GM23338 (cell line): ENCODE data around the gene SLX4. TPM values are rescaled to one million over a fixed set of nuclear protein-coding genes. Genes with fewer than 3 reads are reported as not detected.

Experiments
- ATAC-seq: fragments of 200-7000 bp; cut with Tn5 transposase; 3 replicates; pipeline ENCODE4 v1.9.1; 2020
- DNase-seq: peaks from one replicate; pipeline ENCODE4 v3.0.0-alpha.2; 2015; ENCODE audit warnings: low spot score
- H2AFZ ChIP-seq: fragments of 200-600 bp; sonication (generic); 2 replicates; pipeline ENCODE4 v1.8.0; 2016; ENCODE audit warnings: antibody characterized with exemption, mild to moderate bottlenecking, moderate library complexity
- H3F3A ChIP-seq: fragments of 200-600 bp; sonication (generic); replicated peaks from 2 replicates; pipeline ENCODE4 v1.8.0; 2017; ENCODE audit warnings: antibody characterized with exemption, mixed run types, low read depth
- H3K27ac ChIP-seq: fragments of 200-600 bp; sonication (generic); 2 replicates; pipeline ENCODE4 v1.6.1; 2016; ENCODE audit warnings: low read depth
- H3K27me3 ChIP-seq: fragments of 200-600 bp; sonication (generic); 2 replicates; pipeline ENCODE4 v1.8.0; 2016; ENCODE audit warnings: mild to moderate bottlenecking, mixed run types, moderate library complexity; ENCODE audit not compliant: insufficient read depth
- H3K36me3 ChIP-seq: fragments of 200-600 bp; sonication (generic); 2 replicates; pipeline ENCODE4 v1.8.0; 2016; ENCODE audit warnings: mild to moderate bottlenecking; ENCODE audit not compliant: insufficient read depth
- H3K4me1 ChIP-seq: fragments of 200-600 bp; sonication (generic); 2 replicates; pipeline ENCODE4 v1.8.0; 2016; ENCODE audit warnings: mild to moderate bottlenecking, moderate library complexity; ENCODE audit not compliant: insufficient read depth
- H3K4me2 ChIP-seq: fragments of 200-600 bp; sonication (generic); 2 replicates; pipeline ENCODE4 v1.7.1; 2017; ENCODE audit warnings: mixed run types
- H3K4me3 ChIP-seq: fragments of 200-600 bp; sonication (generic); 2 replicates; pipeline ENCODE4 v1.6.1; 2016; ENCODE audit warnings: mixed run types
- H3K79me2 ChIP-seq: fragments of 200-600 bp; sonication (generic); replicated peaks from 2 replicates; pipeline ENCODE4 v1.8.0; 2017; ENCODE audit warnings: mild to moderate bottlenecking; ENCODE audit not compliant: insufficient read depth
- H3K9me2 ChIP-seq: fragments of 200-600 bp; sonication (generic); 2 replicates; pipeline ENCODE4 v1.8.0; 2017; ENCODE audit not compliant: insufficient read depth
- H4K20me1 ChIP-seq: fragments of 200-600 bp; sonication (generic); replicated peaks from 2 replicates; pipeline ENCODE4 v1.8.0; 2017; ENCODE audit warnings: mild to moderate bottlenecking; ENCODE audit not compliant: insufficient read depth
- H3K27ac Mint-ChIP-seq: 2 replicates; pipeline ENCODE4 v1.8.0; 2020; ENCODE audit warnings: inconsistent platforms, mild to moderate bottlenecking, moderate library complexity, mixed read lengths
- H3K27me3 Mint-ChIP-seq: 3 replicates; pipeline ENCODE4 v1.8.0; 2022; ENCODE audit warnings: low read depth, mild to moderate bottlenecking, moderate library complexity, mixed read lengths, inconsistent platforms; ENCODE audit not compliant: insufficient read depth, poor library complexity
- H3K36me3 Mint-ChIP-seq: 3 replicates; pipeline ENCODE4 v1.8.0; 2021; ENCODE audit warnings: low read depth, mild to moderate bottlenecking, inconsistent platforms, moderate library complexity, mixed read lengths
- H3K4me1 Mint-ChIP-seq: 3 replicates; pipeline ENCODE4 v1.8.0; 2020; ENCODE audit warnings: mild to moderate bottlenecking, inconsistent platforms, mixed read lengths
- H3K4me3 Mint-ChIP-seq: 3 replicates; pipeline ENCODE4 v1.8.0; 2021; ENCODE audit warnings: moderate library complexity, mild to moderate bottlenecking, inconsistent platforms, mixed read lengths
- H3K9me3 Mint-ChIP-seq: 3 replicates; pipeline ENCODE4 v1.8.0; 2020; ENCODE audit warnings: moderate library complexity, mild to moderate bottlenecking, inconsistent platforms, mixed read lengths
- CREB1 ChIP-seq: fragments of 250-450 bp; sonication (Bioruptor Pico); IDR thresholded peaks from 2 replicates; pipeline ENCODE4 v1.5.0; 2020; ENCODE audit warnings: low read depth, mild to moderate bottlenecking, moderate library complexity
- EZH2 ChIP-seq: fragments of 200-600 bp; sonication (generic); IDR thresholded peaks from one replicate; pipeline ENCODE4 v1.8.0; 2017; ENCODE audit warnings: antibody characterized with exemption, mild to moderate bottlenecking, low read depth; ENCODE audit not compliant: unreplicated experiment
- EZH2phosphoT487 ChIP-seq: fragments of 200-600 bp; sonication (generic); IDR thresholded peaks from one replicate; pipeline ENCODE4 v1.8.1; 2018; ENCODE audit warnings: antibody characterized with exemption; ENCODE audit not compliant: unreplicated experiment
- JUNB ChIP-seq: IDR thresholded peaks from one replicate; pipeline ENCODE4 v1.6.1; 2016; ENCODE audit warnings: antibody characterized with exemption; ENCODE audit not compliant: unreplicated experiment
- NANOG ChIP-seq: IDR thresholded peaks from 2 replicates; pipeline ENCODE4 v1.6.1; 2016; ENCODE audit warnings: antibody characterized with exemption, borderline replicate concordance
- POLR2AphosphoS5 ChIP-seq: IDR thresholded peaks from 2 replicates; pipeline ENCODE4 v1.6.1; 2016; ENCODE audit warnings: antibody characterized with exemption, low read depth
- STAT1 ChIP-seq: IDR thresholded peaks from one replicate; pipeline ENCODE4 v1.6.1; 2016; ENCODE audit warnings: antibody characterized with exemption; ENCODE audit not compliant: unreplicated experiment
- ZNF114 ChIP-seq: fragments of 250-450 bp; sonication (Bioruptor Pico); IDR thresholded peaks from 2 replicates; pipeline ENCODE4 v1.5.0; 2020; ENCODE audit warnings: mild to moderate bottlenecking, moderate library complexity
- ZNF331 ChIP-seq: fragments of 250-450 bp; sonication (Bioruptor Pico); IDR thresholded peaks from 2 replicates; pipeline ENCODE4 v1.5.0; 2020; ENCODE audit warnings: low read depth, mild to moderate bottlenecking, moderate library complexity
- polyA plus RNA-seq: library from polyadenylated mRNA; unstranded; fragments of >200 nt; fragmentation: Nextera tagmentation; extraction: Ambion mirVana; gene quantifications from 2 replicates; pipeline ENCODE4 v1.2.1, GENCODE V29; 2016
- total RNA-seq: library from RNA; depleted of rRNA; stranded (reverse); fragments of >200 nt; shearing (Covaris generic); gene quantifications from 2 replicates; pipeline ENCODE4 v1.2.3, GENCODE V29; 2014
- TF ChIP-seq, protein P1 (sequence below): IDR thresholded peaks from one replicate; pipeline ENCODE4 v1.6.1; 2018; ENCODE audit warnings: antibody characterized with exemption; ENCODE audit not compliant: unreplicated experiment
- TF ChIP-seq, protein P2 (sequence below): fragments of 250-450 bp; sonication (Bioruptor Pico); IDR thresholded peaks from 2 replicates; pipeline ENCODE4 v1.5.0; 2020; ENCODE audit warnings: mild to moderate bottlenecking, moderate library complexity
- TF ChIP-seq, protein P3 (sequence below): IDR thresholded peaks from 2 replicates; pipeline ENCODE4 v1.6.1; 2016; ENCODE audit warnings: antibody characterized with exemption
- TF ChIP-seq, protein P4 (sequence below), 2 experiments: fragments of 200-600 bp in 1 of 2; sonication (generic) in 1 of 2; conservative IDR thresholded peaks; 2 replicates each; pipeline versions ENCODE4 v1.5.1 to v1.6.1; 2016 to 2017; ENCODE audit warnings: antibody characterized with exemption in 2 of 2, low read depth in 2 of 2, mild to moderate bottlenecking in 2 of 2, moderate library complexity in 1 of 2

SLX4 gene
- total and polyA plus RNA-seq, 2 experiments from 2014 or later = 3.0 to 15.2 TPM

DNA sequence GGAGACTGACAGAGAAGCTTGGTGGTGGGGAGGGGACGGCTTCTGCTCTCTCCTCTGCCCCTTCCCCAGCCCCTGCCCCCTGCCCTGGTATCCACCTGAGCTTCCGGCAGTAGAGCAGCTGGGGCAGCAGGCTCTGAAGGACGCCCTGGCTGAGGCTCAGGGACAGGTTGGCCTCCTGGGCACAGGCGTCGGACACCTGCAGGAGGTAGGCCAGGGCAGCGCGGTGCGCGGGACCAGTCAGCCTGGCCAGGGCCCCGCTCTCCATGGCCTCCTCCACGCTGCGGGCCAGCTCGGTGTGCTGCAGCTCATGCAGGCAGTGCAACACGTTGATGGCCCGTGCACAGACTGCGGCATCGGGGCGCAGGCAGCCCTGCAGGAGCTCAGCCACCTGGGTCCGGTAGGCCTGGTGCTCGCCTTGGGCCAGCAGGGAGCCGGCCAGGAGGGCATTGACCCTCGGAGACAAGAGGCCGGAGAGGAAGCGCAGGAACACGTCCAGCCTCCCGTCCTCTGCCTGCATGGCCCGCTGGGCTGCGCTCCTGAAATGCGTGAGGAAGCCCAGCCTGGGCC is 48.4 kb downstream of the SLX4 start:
- H3K9me3 Mint-ChIP-seq = no peaks in the 10 kb centered on the region
- no peak for TF ChIP-seq EZH2phosphoT487
- TF ChIP-seq, protein P1, sequence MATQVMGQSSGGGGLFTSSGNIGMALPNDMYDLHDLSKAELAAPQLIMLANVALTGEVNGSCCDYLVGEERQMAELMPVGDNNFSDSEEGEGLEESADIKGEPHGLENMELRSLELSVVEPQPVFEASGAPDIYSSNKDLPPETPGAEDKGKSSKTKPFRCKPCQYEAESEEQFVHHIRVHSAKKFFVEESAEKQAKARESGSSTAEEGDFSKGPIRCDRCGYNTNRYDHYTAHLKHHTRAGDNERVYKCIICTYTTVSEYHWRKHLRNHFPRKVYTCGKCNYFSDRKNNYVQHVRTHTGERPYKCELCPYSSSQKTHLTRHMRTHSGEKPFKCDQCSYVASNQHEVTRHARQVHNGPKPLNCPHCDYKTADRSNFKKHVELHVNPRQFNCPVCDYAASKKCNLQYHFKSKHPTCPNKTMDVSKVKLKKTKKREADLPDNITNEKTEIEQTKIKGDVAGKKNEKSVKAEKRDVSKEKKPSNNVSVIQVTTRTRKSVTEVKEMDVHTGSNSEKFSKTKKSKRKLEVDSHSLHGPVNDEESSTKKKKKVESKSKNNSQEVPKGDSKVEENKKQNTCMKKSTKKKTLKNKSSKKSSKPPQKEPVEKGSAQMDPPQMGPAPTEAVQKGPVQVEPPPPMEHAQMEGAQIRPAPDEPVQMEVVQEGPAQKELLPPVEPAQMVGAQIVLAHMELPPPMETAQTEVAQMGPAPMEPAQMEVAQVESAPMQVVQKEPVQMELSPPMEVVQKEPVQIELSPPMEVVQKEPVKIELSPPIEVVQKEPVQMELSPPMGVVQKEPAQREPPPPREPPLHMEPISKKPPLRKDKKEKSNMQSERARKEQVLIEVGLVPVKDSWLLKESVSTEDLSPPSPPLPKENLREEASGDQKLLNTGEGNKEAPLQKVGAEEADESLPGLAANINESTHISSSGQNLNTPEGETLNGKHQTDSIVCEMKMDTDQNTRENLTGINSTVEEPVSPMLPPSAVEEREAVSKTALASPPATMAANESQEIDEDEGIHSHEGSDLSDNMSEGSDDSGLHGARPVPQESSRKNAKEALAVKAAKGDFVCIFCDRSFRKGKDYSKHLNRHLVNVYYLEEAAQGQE = no peak
- TF ChIP-seq, protein P2, sequence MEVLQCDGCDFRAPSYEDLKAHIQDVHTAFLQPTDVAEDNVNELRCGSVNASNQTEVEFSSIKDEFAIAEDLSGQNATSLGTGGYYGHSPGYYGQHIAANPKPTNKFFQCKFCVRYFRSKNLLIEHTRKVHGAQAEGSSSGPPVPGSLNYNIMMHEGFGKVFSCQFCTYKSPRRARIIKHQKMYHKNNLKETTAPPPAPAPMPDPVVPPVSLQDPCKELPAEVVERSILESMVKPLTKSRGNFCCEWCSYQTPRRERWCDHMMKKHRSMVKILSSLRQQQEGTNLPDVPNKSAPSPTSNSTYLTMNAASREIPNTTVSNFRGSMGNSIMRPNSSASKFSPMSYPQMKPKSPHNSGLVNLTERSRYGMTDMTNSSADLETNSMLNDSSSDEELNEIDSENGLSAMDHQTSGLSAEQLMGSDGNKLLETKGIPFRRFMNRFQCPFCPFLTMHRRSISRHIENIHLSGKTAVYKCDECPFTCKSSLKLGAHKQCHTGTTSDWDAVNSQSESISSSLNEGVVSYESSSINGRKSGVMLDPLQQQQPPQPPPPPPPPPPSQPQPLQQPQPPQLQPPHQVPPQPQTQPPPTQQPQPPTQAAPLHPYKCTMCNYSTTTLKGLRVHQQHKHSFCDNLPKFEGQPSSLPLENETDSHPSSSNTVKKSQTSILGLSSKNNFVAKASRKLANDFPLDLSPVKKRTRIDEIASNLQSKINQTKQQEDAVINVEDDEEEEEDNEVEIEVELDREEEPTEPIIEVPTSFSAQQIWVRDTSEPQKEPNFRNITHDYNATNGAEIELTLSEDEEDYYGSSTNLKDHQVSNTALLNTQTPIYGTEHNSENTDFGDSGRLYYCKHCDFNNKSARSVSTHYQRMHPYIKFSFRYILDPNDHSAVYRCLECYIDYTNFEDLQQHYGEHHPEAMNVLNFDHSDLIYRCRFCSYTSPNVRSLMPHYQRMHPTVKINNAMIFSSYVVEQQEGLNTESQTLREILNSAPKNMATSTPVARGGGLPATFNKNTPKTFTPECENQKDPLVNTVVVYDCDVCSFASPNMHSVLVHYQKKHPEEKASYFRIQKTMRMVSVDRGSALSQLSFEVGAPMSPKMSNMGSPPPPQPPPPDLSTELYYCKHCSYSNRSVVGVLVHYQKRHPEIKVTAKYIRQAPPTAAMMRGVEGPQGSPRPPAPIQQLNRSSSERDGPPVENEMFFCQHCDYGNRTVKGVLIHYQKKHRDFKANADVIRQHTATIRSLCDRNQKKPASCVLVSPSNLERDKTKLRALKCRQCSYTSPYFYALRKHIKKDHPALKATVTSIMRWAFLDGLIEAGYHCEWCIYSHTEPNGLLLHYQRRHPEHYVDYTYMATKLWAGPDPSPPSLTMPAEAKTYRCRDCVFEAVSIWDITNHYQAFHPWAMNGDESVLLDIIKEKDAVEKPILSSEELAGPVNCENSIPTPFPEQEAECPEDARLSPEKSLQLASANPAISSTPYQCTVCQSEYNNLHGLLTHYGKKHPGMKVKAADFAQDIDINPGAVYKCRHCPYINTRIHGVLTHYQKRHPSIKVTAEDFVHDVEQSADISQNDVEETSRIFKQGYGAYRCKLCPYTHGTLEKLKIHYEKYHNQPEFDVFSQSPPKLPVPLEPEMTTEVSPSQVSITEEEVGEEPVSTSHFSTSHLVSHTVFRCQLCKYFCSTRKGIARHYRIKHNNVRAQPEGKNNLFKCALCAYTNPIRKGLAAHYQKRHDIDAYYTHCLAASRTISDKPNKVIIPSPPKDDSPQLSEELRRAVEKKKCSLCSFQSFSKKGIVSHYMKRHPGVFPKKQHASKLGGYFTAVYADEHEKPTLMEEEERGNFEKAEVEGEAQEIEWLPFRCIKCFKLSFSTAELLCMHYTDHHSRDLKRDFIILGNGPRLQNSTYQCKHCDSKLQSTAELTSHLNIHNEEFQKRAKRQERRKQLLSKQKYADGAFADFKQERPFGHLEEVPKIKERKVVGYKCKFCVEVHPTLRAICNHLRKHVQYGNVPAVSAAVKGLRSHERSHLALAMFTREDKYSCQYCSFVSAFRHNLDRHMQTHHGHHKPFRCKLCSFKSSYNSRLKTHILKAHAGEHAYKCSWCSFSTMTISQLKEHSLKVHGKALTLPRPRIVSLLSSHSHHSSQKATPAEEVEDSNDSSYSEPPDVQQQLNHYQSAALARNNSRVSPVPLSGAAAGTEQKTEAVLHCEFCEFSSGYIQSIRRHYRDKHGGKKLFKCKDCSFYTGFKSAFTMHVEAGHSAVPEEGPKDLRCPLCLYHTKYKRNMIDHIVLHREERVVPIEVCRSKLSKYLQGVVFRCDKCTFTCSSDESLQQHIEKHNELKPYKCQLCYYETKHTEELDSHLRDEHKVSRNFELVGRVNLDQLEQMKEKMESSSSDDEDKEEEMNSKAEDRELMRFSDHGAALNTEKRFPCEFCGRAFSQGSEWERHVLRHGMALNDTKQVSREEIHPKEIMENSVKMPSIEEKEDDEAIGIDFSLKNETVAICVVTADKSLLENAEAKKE (CRISPR knock-in tag) = no peak
- TF ChIP-seq, protein P3, sequence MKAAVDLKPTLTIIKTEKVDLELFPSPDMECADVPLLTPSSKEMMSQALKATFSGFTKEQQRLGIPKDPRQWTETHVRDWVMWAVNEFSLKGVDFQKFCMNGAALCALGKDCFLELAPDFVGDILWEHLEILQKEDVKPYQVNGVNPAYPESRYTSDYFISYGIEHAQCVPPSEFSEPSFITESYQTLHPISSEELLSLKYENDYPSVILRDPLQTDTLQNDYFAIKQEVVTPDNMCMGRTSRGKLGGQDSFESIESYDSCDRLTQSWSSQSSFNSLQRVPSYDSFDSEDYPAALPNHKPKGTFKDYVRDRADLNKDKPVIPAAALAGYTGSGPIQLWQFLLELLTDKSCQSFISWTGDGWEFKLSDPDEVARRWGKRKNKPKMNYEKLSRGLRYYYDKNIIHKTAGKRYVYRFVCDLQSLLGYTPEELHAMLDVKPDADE = no peak
- TF ChIP-seq STAT1 = no peak
- TF ChIP-seq ZNF114 (CRISPR knock-in tag) = no peak
- TF ChIP-seq, protein P4, sequence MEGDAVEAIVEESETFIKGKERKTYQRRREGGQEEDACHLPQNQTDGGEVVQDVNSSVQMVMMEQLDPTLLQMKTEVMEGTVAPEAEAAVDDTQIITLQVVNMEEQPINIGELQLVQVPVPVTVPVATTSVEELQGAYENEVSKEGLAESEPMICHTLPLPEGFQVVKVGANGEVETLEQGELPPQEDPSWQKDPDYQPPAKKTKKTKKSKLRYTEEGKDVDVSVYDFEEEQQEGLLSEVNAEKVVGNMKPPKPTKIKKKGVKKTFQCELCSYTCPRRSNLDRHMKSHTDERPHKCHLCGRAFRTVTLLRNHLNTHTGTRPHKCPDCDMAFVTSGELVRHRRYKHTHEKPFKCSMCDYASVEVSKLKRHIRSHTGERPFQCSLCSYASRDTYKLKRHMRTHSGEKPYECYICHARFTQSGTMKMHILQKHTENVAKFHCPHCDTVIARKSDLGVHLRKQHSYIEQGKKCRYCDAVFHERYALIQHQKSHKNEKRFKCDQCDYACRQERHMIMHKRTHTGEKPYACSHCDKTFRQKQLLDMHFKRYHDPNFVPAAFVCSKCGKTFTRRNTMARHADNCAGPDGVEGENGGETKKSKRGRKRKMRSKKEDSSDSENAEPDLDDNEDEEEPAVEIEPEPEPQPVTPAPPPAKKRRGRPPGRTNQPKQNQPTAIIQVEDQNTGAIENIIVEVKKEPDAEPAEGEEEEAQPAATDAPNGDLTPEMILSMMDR (conservative IDR thresholded peaks at IDR 0.05; ENCODE audit: low read depth in 2 of 2) = no peak
- TF ChIP-seq JUNB = no peak
- TF ChIP-seq ZNF331 (CRISPR knock-in tag) = no peak
- TF ChIP-seq NANOG = no peak
- no peak for TF ChIP-seq CREB1 (CRISPR knock-in tag)
- TF ChIP-seq EZH2 = no peak
- TF ChIP-seq POLR2AphosphoS5 = no peak
- H3K4me3 Mint-ChIP-seq = no peak overlapping the region
- no peak overlapping the region for H3K27ac Mint-ChIP-seq
- H3K27me3 Mint-ChIP-seq = peaks cover 3% of the 10 kb centered on the region
- no peak overlapping the region for H2AFZ ChIP-seq
- H3K27ac ChIP-seq = no peak overlapping the region
- DNase-seq (no peak), ATAC-seq (no peak)
- H3K4me1 Mint-ChIP-seq = 0 out of 3 replicates have a peak, but pooled peaks cover 3% of the 10 kb centered on the region
- no peak overlapping the region for H3K4me3 ChIP-seq
- H3K36me3 Mint-ChIP-seq = no peaks in the 10 kb centered on the region
- H3K79me2 ChIP-seq = no peaks in the 10 kb centered on the region
- H3K4me2 ChIP-seq = no peak overlapping the region
- peaks cover 3% of the 10 kb centered on the region; the same call in 1 of the 2 replicates for H3K4me1 ChIP-seq
- no peaks in the 10 kb centered on the region for H3K27me3 ChIP-seq
- H3F3A ChIP-seq = no peaks in the 10 kb centered on the region
- no peaks in the 10 kb centered on the region for H4K20me1 ChIP-seq
- H3K36me3 ChIP-seq = no peaks in the 10 kb centered on the region
- H3K9me2 ChIP-seq = no peaks in the 10 kb centered on the region
